Breast epithelium (tissue), 4 donors: ENCODE measurements around the gene GNPTG. TPM values are rescaled to one million over a fixed set of nuclear protein-coding genes. Genes with fewer than 3 reads are reported as not detected.

Experiments
- DNase-seq, 2 donors: peaks; one replicate each; pipeline ENCODE4 v3.0.0-alpha.2; 2019; ENCODE audit warnings: low spot score in 2 of 2
- H3K27ac ChIP-seq, 2 donors: fragments of 200-600 bp; sonication (generic) in 1 of 2; one replicate each; pipeline ENCODE4 v1.5.1; 2016 to 2019; ENCODE audit warnings: mild to moderate bottlenecking in 1 of 2
- H3K27me3 ChIP-seq, 2 donors: fragments of 200-600 bp; sonication (generic) in 1 of 2; one replicate each; pipeline versions ENCODE4 v1.5.1 to v1.6.0; 2017 to 2019; ENCODE audit warnings: control low read depth in 1 of 2, mild to moderate bottlenecking in 1 of 2
- H3K36me3 ChIP-seq: fragments of 200-600 bp; one replicate; pipeline ENCODE4 v1.5.1; 2019
- H3K4me1 ChIP-seq, 2 donors: fragments of 200-600 bp; sonication (generic); one replicate each; pipeline ENCODE4 v1.5.1; 2016 to 2019; ENCODE audit warnings: control low read depth in 1 of 2
- H3K4me3 ChIP-seq, 3 donors: fragments of 200-600 bp; sonication (generic); 1 replicate in 2 of 3; 2 replicates in 1 of 3; pipeline ENCODE4 v1.5.1; 2016 to 2019; ENCODE audit warnings: mild to moderate bottlenecking in 3 of 3, moderate library complexity in 2 of 3
- H3K9me3 ChIP-seq, 2 donors: fragments of 200-600 bp; sonication (generic) in 1 of 2; one replicate each; pipeline ENCODE4 v1.5.1; 2016 to 2019; ENCODE audit warnings: control low read depth in 1 of 2
- POLR2A ChIP-seq: fragments of 450-650 bp; IDR thresholded peaks from one replicate; pipeline ENCODE4 v1.6.1; 2016; ENCODE audit warnings: antibody characterized with exemption, mild to moderate bottlenecking, moderate library complexity
- POLR2AphosphoS5 ChIP-seq, 3 donors: sonication (generic); formaldehyde crosslinking; IDR thresholded peaks; one replicate each; pipeline ENCODE4 v1.6.1; 2017; ENCODE audit warnings: antibody characterized with exemption in 3 of 3
- intact Hi-C: fragments of 100-400 bp; cut with DNase I; formaldehyde crosslinking; loops from one replicate; pipeline ENCODE4 v1.15.1; 2023; ENCODE audit warnings: low total_unique reads
- total RNA-seq, 3 donors: library from RNA; depleted of rRNA; stranded (reverse); fragments of >200 nt; gene quantifications; one replicate each; pipeline ENCODE4 v1.1.0, GENCODE V29; 2016
- TF ChIP-seq, protein P1 (sequence below), 3 donors: fragments of 450-650 bp; IDR thresholded peaks; one replicate each; pipeline ENCODE4 v1.5.1; 2016 to 2017; ENCODE audit warnings: antibody characterized with exemption in 3 of 3, mild to moderate bottlenecking in 3 of 3, moderate library complexity in 3 of 3

The GNPTG gene
- total RNA-seq, 3 donors from 2014 or later = 50.5 to 89.3 (median 58.4) TPM

GRCh38 chr16:1331712-1332617 lies 19.8 kb upstream of the GNPTG start:
- peaks cover 22 to 26% of the 10 kb centered on the region in 2 donors for H3K4me1 ChIP-seq
- H3K27me3 ChIP-seq = peaks cover 6 to 37% of the 10 kb centered on the region in 2 donors
- H3K9me3 ChIP-seq = peaks cover 0 to 8% of the 10 kb centered on the region in 2 donors
- peak; percentile 26 for TF ChIP-seq POLR2A
- TF ChIP-seq, protein P1, sequence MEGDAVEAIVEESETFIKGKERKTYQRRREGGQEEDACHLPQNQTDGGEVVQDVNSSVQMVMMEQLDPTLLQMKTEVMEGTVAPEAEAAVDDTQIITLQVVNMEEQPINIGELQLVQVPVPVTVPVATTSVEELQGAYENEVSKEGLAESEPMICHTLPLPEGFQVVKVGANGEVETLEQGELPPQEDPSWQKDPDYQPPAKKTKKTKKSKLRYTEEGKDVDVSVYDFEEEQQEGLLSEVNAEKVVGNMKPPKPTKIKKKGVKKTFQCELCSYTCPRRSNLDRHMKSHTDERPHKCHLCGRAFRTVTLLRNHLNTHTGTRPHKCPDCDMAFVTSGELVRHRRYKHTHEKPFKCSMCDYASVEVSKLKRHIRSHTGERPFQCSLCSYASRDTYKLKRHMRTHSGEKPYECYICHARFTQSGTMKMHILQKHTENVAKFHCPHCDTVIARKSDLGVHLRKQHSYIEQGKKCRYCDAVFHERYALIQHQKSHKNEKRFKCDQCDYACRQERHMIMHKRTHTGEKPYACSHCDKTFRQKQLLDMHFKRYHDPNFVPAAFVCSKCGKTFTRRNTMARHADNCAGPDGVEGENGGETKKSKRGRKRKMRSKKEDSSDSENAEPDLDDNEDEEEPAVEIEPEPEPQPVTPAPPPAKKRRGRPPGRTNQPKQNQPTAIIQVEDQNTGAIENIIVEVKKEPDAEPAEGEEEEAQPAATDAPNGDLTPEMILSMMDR (IDR thresholded peaks at IDR 0.05) = no peak
- TF ChIP-seq POLR2AphosphoS5 (IDR thresholded peaks at IDR 0.05) = peak in 1 of 3 donors; percentile 30
- peak overlapping the region; percentile 81 to 89 for H3K27ac ChIP-seq
- intact Hi-C loops = no loop called here
- peak overlapping the region; percentile 37 to 77 (median 59) for H3K4me3 ChIP-seq
- DNase-seq = peak; percentile 83
- H3K36me3 ChIP-seq = no peaks in the 10 kb centered on the region

DNA sequence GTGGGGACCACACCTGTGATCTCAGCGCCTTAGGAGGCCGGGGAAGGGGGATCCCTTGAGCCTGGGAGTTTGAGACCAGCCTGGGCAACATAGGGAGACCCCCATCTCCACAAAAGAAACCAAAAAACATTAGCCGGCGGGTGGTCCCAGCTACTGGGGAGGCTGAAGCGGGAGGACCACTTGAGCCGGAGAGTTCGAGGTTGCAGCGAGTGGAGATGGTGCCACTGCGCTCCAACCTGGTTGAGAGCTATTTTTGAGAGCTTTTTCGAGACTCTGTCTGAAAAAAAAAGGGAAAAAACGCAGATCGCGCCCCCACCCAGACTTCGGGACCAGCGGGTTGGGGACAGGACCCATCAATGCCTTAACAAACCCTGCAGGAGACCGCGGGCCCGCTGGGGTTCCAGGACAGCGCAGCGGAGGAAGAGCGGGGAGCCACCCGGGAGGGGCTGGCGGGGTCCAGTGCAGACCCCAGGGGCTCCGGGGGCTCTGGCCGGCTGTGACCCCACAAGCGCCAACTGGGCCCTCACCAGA lies 19.0 kb upstream of the GNPTG start:
- Histone ChIP-seq H3K36me3 (no peaks in the 10 kb centered on the region), H3K4me1 (peaks cover 22 to 26% of the 10 kb centered on the region in 2 donors), H3K4me3 (peak overlapping the region; percentile 37 to 77 (median 59)), H3K9me3 (peaks cover 0 to 8% of the 10 kb centered on the region in 2 donors), H3K27me3 (peaks cover 6 to 37% of the 10 kb centered on the region in 2 donors), H3K27ac (peak overlapping the region; percentile 81 to 89)
- DNase-seq = no peak
- intact Hi-C loops = no loop called here
- TF ChIP-seq POLR2A = no peak

DNA sequence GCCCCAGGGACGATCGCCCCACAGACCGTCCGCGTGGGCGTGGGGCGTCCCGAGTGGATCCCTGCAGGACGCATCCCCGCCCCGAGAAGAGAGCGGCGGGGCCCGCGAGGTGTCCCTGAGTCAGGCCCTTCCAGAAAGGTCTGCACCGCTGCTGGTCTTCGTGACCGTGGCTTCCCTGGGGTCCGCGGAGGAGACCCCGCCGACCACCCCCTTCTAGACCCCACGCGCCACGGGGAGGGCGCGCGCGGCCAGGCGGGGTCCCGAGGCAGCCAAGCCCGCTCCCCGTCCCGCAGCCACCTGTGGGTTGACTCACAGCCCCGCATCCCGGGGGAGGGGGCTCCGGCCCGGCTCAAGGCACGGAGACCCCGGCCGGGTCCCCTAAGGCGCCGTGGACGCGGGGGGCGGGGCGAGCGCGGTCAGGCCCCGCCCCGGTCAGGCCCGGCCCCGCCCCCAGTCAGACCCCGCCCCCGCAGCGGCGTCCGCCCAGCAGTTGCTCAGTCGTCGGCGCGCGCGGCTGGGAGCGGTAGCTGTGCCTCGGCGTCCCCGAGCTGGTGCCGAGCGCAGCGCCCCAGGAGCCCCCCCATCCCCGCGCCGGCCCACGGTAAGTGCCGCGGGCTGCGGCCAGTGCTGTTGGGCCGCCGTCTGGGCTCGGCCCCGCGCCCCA lies 18.4 kb upstream of the GNPTG start, which contains the start of gene BAIAP3:
Gene BAIAP3 (plus strand): TSS at position 497 of the 664 bp plus-strand sequence. CDS start 4,905 bp downstream, outside the sequence.
- no peaks in the 10 kb centered on the region for H3K36me3 ChIP-seq
- peak within 1 kb of the TSS; percentile 37 to 77 (median 59) for H3K4me3 ChIP-seq
- intact Hi-C loops = no loop called here
- H3K27me3 ChIP-seq = peaks cover 6 to 37% of the 10 kb centered on the region in 2 donors
- TF ChIP-seq, protein P1 (IDR thresholded peaks at IDR 0.05) = no peak
- TF ChIP-seq POLR2AphosphoS5 (IDR thresholded peaks at IDR 0.05) (no peak), POLR2A (no peak)
- DNase-seq = no peak
- peak within 1 kb of the TSS; percentile 81 to 89 for H3K27ac ChIP-seq
- H3K9me3 ChIP-seq = peaks cover 0 to 8% of the 10 kb centered on the region in 2 donors
- peaks cover 22 to 26% of the 10 kb centered on the region in 2 donors for H3K4me1 ChIP-seq

DNA sequence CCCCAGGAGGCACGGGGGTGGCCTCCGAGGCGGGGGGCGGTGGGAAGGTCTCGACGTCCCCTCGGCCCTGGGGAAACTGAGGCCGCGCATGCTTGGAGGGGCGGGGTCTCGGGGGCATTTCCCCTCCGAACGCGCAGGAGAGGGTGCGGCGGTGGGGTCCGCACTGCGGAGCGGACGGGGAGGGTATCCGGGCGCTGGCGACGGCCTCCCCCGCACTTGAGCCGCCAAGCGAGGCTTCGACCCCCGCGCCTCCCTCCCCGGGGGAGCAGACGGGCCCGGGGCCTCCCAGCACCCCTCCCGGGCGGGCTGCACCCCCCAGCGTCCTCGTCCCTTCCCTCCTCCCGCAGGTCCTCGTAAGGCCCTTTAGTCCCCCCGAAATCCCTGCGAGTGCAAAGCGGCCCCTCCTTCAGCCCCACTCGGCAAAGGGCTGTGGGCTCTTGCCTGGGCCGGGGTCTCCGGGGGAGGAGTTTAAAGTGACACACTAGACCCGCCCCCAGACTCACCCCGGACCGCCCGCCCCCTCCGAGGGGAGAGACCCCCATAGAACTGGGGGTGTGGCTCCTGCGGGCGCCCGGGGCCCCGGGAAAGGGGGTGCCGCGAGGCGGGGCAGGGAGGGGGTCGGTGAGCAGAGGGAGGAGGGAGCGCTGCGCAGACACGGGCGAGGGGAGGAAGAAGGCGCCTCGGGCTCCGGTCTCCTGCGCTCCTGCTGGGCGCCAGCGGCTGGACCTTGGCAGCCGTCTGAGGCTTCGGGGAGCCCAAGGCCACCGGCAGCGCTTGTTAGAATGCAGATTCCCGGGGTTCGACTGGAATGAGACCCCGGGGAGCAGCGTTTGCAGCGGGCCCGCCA lies 17.7 kb upstream of the GNPTG start:
- Histone ChIP-seq H3K4me1 (peaks cover 22 to 26% of the 10 kb centered on the region in 2 donors), H3K36me3 (no peaks in the 10 kb centered on the region), H3K4me3 (peak overlapping the region; percentile 37 to 77 (median 59)), H3K27ac (peak overlapping the region; percentile 25 to 29), H3K9me3 (peaks cover 0 to 8% of the 10 kb centered on the region in 2 donors), H3K27me3 (peaks cover 6 to 37% of the 10 kb centered on the region in 2 donors)
- TF ChIP-seq, protein P1 (IDR thresholded peaks at IDR 0.05) = no peak
- TF ChIP-seq POLR2AphosphoS5 (IDR thresholded peaks at IDR 0.05) (no peak), POLR2A (no peak)
- no peak for DNase-seq
- intact Hi-C loops = no loop called here

GRCh38 chr16:1334739-1335138 lies 17.0 kb upstream of the GNPTG start:
- Histone ChIP-seq H3K9me3 (peaks cover 0 to 8% of the 10 kb centered on the region in 2 donors), H3K4me3 (peak overlapping the region in 2 of 3 donors; percentile 59 to 77), H3K36me3 (no peaks in the 10 kb centered on the region), H3K27ac (no peak overlapping the region), H3K4me1 (peaks cover 22 to 26% of the 10 kb centered on the region in 2 donors), H3K27me3 (peaks cover 6 to 37% of the 10 kb centered on the region in 2 donors)
- DNase-seq = no peak
- intact Hi-C loops = no loop called here
- TF ChIP-seq POLR2A (no peak), POLR2AphosphoS5 (IDR thresholded peaks at IDR 0.05) (no peak)
- TF ChIP-seq, protein P1 (IDR thresholded peaks at IDR 0.05) = no peak
